GM21381 (cell line): ENCODE data around the gene CAMSAP3.

Experiments
- ATAC-seq: cut with Tn5 transposase; IDR thresholded peaks from one replicate; pipeline ENCODE4 v1.9.1; 2021; ENCODE audit warnings: mild to moderate bottlenecking, moderate library complexity; ENCODE audit not compliant: unreplicated experiment

The CAMSAP3 gene

DNA sequence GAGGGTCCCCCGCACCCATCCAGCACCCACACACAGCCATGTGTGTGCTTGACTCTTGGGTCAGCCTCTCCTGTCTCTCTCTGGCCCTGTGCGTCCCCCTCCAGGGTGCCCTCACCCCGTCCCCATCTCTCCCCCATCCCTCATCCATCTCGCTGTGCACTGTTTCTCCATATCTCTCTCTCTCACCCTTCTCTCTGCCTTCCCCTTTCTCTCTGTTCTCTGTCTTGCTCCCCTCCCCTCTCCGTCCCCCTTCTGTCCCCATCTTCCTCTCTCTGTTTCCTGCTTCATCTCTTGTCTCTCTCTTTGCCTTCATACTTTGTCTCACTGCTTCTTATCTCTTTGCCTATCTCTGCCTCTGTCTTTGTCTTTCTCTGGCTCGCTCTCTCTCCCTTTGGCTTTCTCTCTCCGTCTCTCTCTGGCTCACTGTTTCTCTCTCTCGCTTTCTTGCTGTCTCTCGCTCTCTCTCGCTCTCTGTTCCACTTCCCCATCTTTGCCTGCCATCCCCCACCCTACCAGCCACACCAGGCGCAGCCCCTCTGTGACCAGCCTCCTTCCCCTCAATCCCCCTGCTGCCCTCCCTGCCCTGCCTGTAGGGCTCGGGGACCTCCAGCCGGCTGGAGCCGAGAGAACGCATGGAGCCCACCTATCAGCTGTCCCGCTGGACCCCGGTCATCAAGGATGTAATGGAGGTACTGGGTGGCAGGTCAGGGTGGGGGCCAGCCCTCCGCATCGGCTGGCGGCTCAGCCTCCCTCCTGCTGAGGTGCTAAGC is 50.2 kb downstream of the CAMSAP3 start:
- ATAC-seq, result no peak

DNA sequence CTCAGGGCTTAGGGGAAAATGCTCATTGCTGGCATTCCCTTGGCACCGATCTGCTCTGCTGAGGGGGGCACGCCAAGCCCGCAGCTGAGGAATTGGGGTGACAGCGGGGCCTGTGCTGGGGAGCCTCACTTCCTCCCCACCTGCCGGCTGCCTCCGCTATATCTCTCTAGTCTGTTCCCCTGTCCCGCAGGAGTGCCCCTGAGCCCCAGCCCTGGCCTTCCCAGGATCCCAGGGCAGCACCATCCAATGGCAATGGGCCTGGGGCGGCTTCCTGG is 50.7 kb downstream of the CAMSAP3 start:
- no peak for ATAC-seq

GRCh38 chr19:7647156-7647555 is 51.5 kb downstream of the CAMSAP3 start:
- no peak for ATAC-seq

DNA sequence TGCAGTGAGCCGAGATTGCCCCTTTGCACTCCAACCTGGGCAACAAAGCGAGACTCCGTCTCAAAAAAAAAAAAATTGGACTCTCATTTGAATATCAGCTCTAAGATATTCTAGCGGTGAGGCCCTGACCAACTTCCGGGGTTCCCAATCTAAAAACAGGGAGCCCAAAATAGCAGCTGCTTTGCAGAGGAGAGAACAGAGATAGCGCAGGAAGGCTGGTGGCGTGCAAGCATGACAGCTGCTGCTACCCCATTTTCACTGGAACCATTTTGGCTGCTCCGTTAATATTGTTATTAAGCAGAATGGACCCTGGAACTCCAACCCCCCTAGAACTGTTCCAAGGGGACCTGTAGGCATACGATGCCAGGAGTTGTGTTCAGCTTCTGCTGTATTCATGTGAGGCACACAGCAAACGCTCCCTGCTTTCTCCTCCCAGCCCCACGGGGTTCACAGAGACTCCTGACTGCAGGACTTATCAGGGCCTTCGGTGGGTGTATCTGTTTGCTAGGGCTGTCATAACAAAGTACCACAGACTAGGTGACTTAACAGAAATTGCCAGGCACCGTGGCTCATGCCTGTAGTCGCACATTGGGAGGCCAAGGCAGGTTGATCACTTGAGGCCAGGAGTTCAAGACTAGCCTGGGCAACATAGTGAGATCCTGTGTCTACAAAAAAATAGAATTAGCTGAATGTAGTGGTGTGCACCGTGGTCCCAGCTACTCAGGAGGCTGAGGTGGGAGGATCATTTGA is 52.8 kb downstream of the CAMSAP3 start:
- no peak for ATAC-seq

DNA sequence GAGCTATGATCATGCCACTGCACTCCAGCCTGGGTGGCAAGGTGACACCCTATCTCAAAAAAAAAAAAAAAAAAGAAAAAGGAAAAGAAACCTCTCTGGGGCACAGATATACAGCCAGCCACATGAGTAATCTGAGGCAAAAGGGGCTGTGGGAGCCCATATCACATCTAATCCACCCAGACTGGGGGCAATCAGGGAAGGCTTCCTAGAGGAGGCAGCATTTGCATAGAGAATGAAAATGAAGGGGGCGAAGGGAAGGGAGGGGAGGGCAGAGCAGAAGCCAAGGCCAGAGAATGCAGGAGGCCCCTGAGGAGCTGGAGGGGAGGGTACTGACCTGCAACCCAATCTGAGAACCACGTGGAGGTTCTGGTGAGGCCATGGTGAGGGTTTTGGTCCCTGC is 54.5 kb downstream of the CAMSAP3 start:
- no peak for ATAC-seq

GRCh38 chr19:7652061-7652641 is 56.5 kb downstream of the CAMSAP3 start:
- ATAC-seq, result no peak

DNA sequence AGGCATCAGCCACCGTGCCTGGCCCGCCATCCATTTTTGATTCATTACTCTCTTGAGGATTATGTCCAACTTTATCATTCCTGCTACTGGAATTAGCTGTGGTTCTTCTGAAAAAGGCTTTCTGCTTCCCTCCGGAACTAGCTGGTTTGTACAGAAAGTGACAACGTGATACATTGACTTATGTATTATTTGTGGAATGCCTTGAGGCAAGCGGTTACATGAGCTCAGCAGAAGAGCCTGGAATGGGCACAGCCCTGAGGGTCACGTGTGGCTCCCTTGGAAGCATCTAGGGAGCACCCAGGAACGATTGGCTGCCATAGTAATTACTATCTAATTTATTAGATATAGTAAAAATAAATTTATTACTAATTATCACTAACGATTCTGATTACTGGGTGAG is 58.7 kb downstream of the CAMSAP3 start:
- no peak for ATAC-seq

- no peak for ATAC-seq
Observed at GRCh38 chr19:7655581-7655980, 59.9 kb downstream of the CAMSAP3 start.

- ATAC-seq, result no peak
Observed at GRCh38 chr19:7657131-7657751, 61.6 kb downstream of the CAMSAP3 start.

- ATAC-seq, result no peak
Observed at GRCh38 chr19:7658219-7658686, 62.6 kb downstream of the CAMSAP3 start.

DNA sequence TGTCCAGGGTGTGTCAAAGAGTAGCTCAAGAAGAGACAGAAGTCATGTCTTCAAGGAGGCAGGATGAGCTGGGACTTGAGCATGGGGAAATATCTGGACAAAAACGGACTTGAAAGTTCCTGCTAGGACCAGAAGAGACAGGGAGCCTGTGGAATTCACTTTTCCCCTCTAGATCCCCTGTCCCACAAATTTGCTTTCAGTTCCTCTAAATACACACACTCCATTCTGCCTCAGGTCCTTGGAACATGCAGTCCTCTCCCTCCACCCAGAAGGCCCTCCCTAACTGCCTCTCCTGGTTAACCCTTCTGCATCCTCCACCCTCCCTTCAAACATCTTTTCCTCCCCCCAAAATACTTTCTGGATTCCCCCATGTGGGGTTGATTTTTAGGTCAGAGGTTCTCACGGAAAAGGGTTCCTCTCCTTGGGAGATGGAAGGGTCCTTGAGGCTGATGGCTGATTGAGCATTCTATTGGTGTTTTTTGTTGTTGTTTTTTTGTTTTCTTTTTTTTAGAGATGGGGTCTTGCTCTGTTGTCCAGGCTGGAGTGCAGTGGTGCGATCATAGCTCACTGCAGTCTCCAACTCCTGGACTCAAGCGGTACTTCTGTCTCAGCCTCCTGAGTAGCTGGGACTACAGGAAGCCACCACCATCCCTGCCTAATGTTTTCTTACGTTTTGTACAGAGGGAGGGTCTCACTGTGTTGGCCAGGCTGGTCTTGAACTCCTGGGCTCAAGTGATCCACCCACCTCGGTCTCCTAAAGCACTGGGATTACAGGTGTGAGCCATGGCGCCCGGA is 66.3 kb downstream of the CAMSAP3 start:
- no peak for ATAC-seq

- ATAC-seq, result no peak
Observed at GRCh38 chr19:7662657-7663056, 67.0 kb downstream of the CAMSAP3 start.

DNA sequence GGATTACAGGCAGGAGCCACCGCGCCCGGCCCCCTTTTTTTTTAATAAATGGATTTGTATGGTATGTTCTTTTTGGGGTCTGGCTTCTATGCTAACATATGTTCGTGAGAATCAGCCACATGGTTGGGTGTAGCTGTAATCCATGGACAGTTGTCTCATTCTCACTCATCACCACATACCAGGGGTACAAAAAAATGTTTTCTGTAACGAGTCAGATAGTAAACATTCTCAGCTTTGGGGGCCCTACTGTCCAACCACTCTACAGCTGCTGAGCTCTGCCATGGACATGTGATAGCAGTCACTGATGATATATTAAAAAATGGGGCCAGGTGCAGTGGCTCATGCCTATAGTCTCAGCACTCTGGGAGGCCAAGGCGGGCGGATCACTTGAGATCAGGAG is 68.0 kb downstream of the CAMSAP3 start:
- no peak for ATAC-seq

- no peak for ATAC-seq
Observed at GRCh38 chr19:7665076-7665475, 69.4 kb downstream of the CAMSAP3 start.
